ENCODE results near the gene PPP1R1C. TPM values are rescaled to one million over a fixed set of nuclear protein-coding genes. Genes with fewer than 3 reads are reported as not detected.

PPP1R1C gene
- total and polyA plus RNA-seq, 4 donors = 5.4 to 21.7 (median 11.3) TPM

GRCh38 chr2:181998891-181999654 lies 13.4 kb downstream of the PPP1R1C start:
- Histone ChIP-seq H3K27ac (ENCODE audit: low read depth in 1 of 2, low read length in 2 of 2) (no peak overlapping the region), H3K27me3 (ENCODE audit: control insufficient read depth in 4 of 4, insufficient read depth in 4 of 4, low read length in 3 of 4) (no peaks in the 10 kb centered on the region), H3K9ac (ENCODE audit: low read depth in 1 of 2, low read length in 2 of 2) (no peak overlapping the region), H3K4me1 (ENCODE audit: control insufficient read depth in 4 of 4, insufficient read depth in 4 of 4, low read length in 3 of 4) (no peaks in the 10 kb centered on the region), H3K4me3 (ENCODE audit: low read depth in 1 of 3, low read length in 3 of 3) (no peak overlapping the region), H3K36me3 (ENCODE audit: control insufficient read depth in 4 of 4, insufficient read depth in 3 of 4, low read depth in 1 of 4, low read length in 3 of 4) (no peaks in the 10 kb centered on the region), H3K9me3 (ENCODE audit: control insufficient read depth in 4 of 4, low read length in 3 of 4) (no peaks in the 10 kb centered on the region)
- TF ChIP-seq EGR1 (IDR thresholded peaks at IDR 0.05; ENCODE audit: low read depth in 2 of 2) (no peak), ZBTB33 (IDR thresholded peaks at IDR 0.05) (no peak), RXRA (IDR thresholded peaks at IDR 0.05) (no peak), HNF4G (IDR thresholded peaks at IDR 0.05) (no peak), REST (IDR thresholded peaks at IDR 0.05) (no peak), JUND (IDR thresholded peaks at IDR 0.05) (no peak), YY1 (IDR thresholded peaks at IDR 0.05) (no peak), FOXA2 (IDR thresholded peaks at IDR 0.05) (no peak), NR2F2 (IDR thresholded peaks at IDR 0.05) (no peak)
- no peak for DNase-seq (ENCODE audit: low spot score)
- WGBS = 82% methylated on average over 2 of the region's 2 CpGs

- Histone ChIP-seq H3K36me3 (ENCODE audit: control insufficient read depth in 4 of 4, insufficient read depth in 3 of 4, low read depth in 1 of 4, low read length in 3 of 4) (no peaks in the 10 kb centered on the region), H3K9ac (ENCODE audit: low read depth in 1 of 2, low read length in 2 of 2) (no peak overlapping the region), H3K27ac (ENCODE audit: low read depth in 1 of 2, low read length in 2 of 2) (no peak overlapping the region), H3K4me1 (ENCODE audit: control insufficient read depth in 4 of 4, insufficient read depth in 4 of 4, low read length in 3 of 4) (no peaks in the 10 kb centered on the region), H3K4me3 (ENCODE audit: low read depth in 1 of 3, low read length in 3 of 3) (no peak overlapping the region), H3K27me3 (ENCODE audit: control insufficient read depth in 4 of 4, insufficient read depth in 4 of 4, low read length in 3 of 4) (no peaks in the 10 kb centered on the region), H3K9me3 (ENCODE audit: control insufficient read depth in 4 of 4, low read length in 3 of 4) (no peaks in the 10 kb centered on the region)
- no peak for DNase-seq (ENCODE audit: low spot score)
- TF ChIP-seq EGR1 (IDR thresholded peaks at IDR 0.05; ENCODE audit: low read depth in 2 of 2) (no peak), SP1 (IDR thresholded peaks at IDR 0.05) (no peak), CTCF (IDR thresholded peaks at IDR 0.05; ENCODE audit: low read depth, low read length, missing input control) (no peak)
- WGBS = 93% methylated on average over 3 of the region's 3 CpGs
Observed at GRCh38 chr2:181999911-182000310, 14.3 kb downstream of the PPP1R1C start.

Data from liver (tissue), 9 donors.